Activated B cell treated with CpG ODN at 0.5 μM for 24 hours (primary cell): ENCODE results near the gene SLC8A3. TPM values are rescaled to one million over a fixed set of nuclear protein-coding genes. Genes with fewer than 3 reads are reported as not detected.

Source experiments
- ATAC-seq: fragments of 200-7000 bp; cut with Tn5 transposase; one replicate; pipeline ENCODE4 v1.10.0; 2021; ENCODE audit warnings: low read depth, mild to moderate bottlenecking, moderate library complexity
- CTCF ChIA-PET: fragments of 350-600 bp; sonication (Branson Sonifier 250); formaldehyde crosslinking; loops from one replicate; lab custom pipeline; 2021; ENCODE audit warnings: antibody characterized with exemption; lab: Charles Lee
- POLR2A ChIA-PET: fragments of 350-600 bp; sonication (Branson Sonifier 250); formaldehyde crosslinking; loops from one replicate; lab custom pipeline; 2021; ENCODE audit warnings: antibody characterized with exemption; lab: Charles Lee
- DNase-seq: peaks from one replicate; pipeline ENCODE4 v3.0.0; 2022
- H3K27ac Mint-ChIP-seq: one replicate; pipeline ENCODE4 v1.8.0; 2020; ENCODE audit warnings: mixed read lengths
- H3K27me3 Mint-ChIP-seq: one replicate; pipeline ENCODE4 v1.8.0; 2021; ENCODE audit warnings: mixed read lengths
- H3K36me3 Mint-ChIP-seq: one replicate; pipeline ENCODE4 v1.8.0; 2021; ENCODE audit warnings: low read depth, mixed read lengths
- H3K4me1 Mint-ChIP-seq: one replicate; pipeline ENCODE4 v1.8.0; 2021; ENCODE audit warnings: mixed read lengths
- H3K4me3 Mint-ChIP-seq: one replicate; pipeline ENCODE4 v1.8.0; 2020; ENCODE audit warnings: mild to moderate bottlenecking, mixed read lengths
- H3K9me3 Mint-ChIP-seq: one replicate; pipeline ENCODE4 v1.8.0; 2020; ENCODE audit warnings: mixed read lengths
- CTCF ChIP-seq: fragments of 200-600 bp; IDR thresholded peaks from one replicate; pipeline ENCODE4 v1.8.0; 2022; ENCODE audit warnings: antibody characterized with exemption, mild to moderate bottlenecking
- intact Hi-C: fragments of 100-400 bp; cut with micrococcal nuclease; formaldehyde crosslinking; loops from one replicate; pipeline ENCODE4 v1.15.1; 2024
- total RNA-seq: library from RNA; stranded (reverse); gene quantifications from 2 replicates; pipeline ENCODE4 v1.2.3, GENCODE V29; 2022

Gene SLC8A3
- total RNA-seq, 1 donor from 2014 or later: 0.13 TPM

GRCh38 chr14:70078329-70078728, 110.4 kb downstream of the SLC8A3 start:
- CTCF ChIA-PET: no interaction called here
- no peak for ATAC-seq
- POLR2A ChIA-PET: no interaction called here
- no peaks in the 10 kb centered on the region for H3K4me1 Mint-ChIP-seq
- H3K27ac Mint-ChIP-seq: no peak overlapping the region
- no peak for DNase-seq
- peaks cover 7% of the 10 kb centered on the region for H3K27me3 Mint-ChIP-seq
- intact Hi-C loops: no loop called here
- H3K4me3 Mint-ChIP-seq: no peak overlapping the region
- no peaks in the 10 kb centered on the region for H3K36me3 Mint-ChIP-seq
- no peaks in the 10 kb centered on the region for H3K9me3 Mint-ChIP-seq
- TF ChIP-seq CTCF: no peak

- intact Hi-C loops: no loop called here
- DNase-seq (no peak), ATAC-seq (no peak)
- TF ChIP-seq CTCF: no peak
- peaks cover 7% of the 10 kb centered on the region for H3K27me3 Mint-ChIP-seq
- H3K4me3 Mint-ChIP-seq: no peak overlapping the region
- ChIA-PET POLR2A (no interaction called here), CTCF (no interaction called here)
- H3K27ac Mint-ChIP-seq: no peak overlapping the region
- no peaks in the 10 kb centered on the region for H3K9me3 Mint-ChIP-seq
- H3K4me1 Mint-ChIP-seq: no peaks in the 10 kb centered on the region
- H3K36me3 Mint-ChIP-seq: no peaks in the 10 kb centered on the region
These were observed 111.0 kb downstream of the SLC8A3 start for GRCh38 chr14:70077720-70078119.

GRCh38 chr14:70077005-70077404, 111.7 kb downstream of the SLC8A3 start:
- no peak overlapping the region for H3K4me3 Mint-ChIP-seq
- ATAC-seq: no peak
- H3K27ac Mint-ChIP-seq: no peak overlapping the region
- no peaks in the 10 kb centered on the region for H3K36me3 Mint-ChIP-seq
- intact Hi-C loops: no loop called here
- ChIA-PET POLR2A (no interaction called here), CTCF (no interaction called here)
- H3K9me3 Mint-ChIP-seq: no peaks in the 10 kb centered on the region
- peaks cover 5% of the 10 kb centered on the region for H3K27me3 Mint-ChIP-seq
- no peak for DNase-seq
- TF ChIP-seq CTCF: no peak
- no peaks in the 10 kb centered on the region for H3K4me1 Mint-ChIP-seq

GRCh38 chr14:70073924-70074566, 114.7 kb downstream of the SLC8A3 start:
- Mint-ChIP-seq H3K4me3 (no peak overlapping the region), H3K9me3 (no peaks in the 10 kb centered on the region), H3K27me3 (peaks cover 2% of the 10 kb centered on the region), H3K27ac (no peak overlapping the region), H3K36me3 (no peaks in the 10 kb centered on the region), H3K4me1 (no peaks in the 10 kb centered on the region)
- intact Hi-C loops: loop anchor here (1.0 to 5.0 kb wide), 2 partner anchors 256 to 487 kb away; no protein-coding TSS in a partner anchor
- ChIA-PET CTCF (interaction anchor here (0.6 to 1.7 kb wide), 4 partner anchors 9 to 257 kb away, joined by 3 to 13 read pairs (median 4); no protein-coding TSS in a partner anchor), POLR2A (interaction anchor here (0.6 kb wide), 1 partner anchor 526 kb away, joined by 3 read pairs; the partner anchor contains the start of gene MED6)
- ATAC-seq (no peak), DNase-seq (no peak)
- TF ChIP-seq CTCF: no peak

GRCh38 chr14:70069186-70069585, 119.6 kb downstream of the SLC8A3 start:
- no peak overlapping the region for H3K4me3 Mint-ChIP-seq
- no peaks in the 10 kb centered on the region for H3K4me1 Mint-ChIP-seq
- intact Hi-C loops: no loop called here
- H3K27me3 Mint-ChIP-seq: peaks cover 6% of the 10 kb centered on the region
- no peak for TF ChIP-seq CTCF
- ATAC-seq (no peak), DNase-seq (no peak)
- no peak overlapping the region for H3K27ac Mint-ChIP-seq
- no peaks in the 10 kb centered on the region for H3K9me3 Mint-ChIP-seq
- POLR2A ChIA-PET: no interaction called here
- no peaks in the 10 kb centered on the region for H3K36me3 Mint-ChIP-seq
- CTCF ChIA-PET: no interaction called here
